CD1c-positive myeloid dendritic cell (primary cell): ENCODE data around the gene SMC5.
"Not testable (repeated sequence)": the region's sequence is repeated elsewhere in the genome, so short reads cannot be mapped to it uniquely, and the experiment has no call there.

Experiments used
- DNase-seq: peaks from one replicate; pipeline ENCODE4 v3.0.0-alpha.2; 2016; ENCODE audit errors: extremely low spot score

The SMC5 gene

GRCh38 chr9:70363760-70364159 lies 105.0 kb downstream of the SMC5 start:
- DNase-seq, result no peak

- no peak for DNase-seq
Observed at GRCh38 chr9:70367305-70367930, 108.6 kb downstream of the SMC5 start.

- DNase-seq, result no peak
Observed at GRCh38 chr9:70374962-70375618, 116.3 kb downstream of the SMC5 start.

- no peak for DNase-seq
Observed at GRCh38 chr9:70382046-70382708, 123.4 kb downstream of the SMC5 start.

DNA sequence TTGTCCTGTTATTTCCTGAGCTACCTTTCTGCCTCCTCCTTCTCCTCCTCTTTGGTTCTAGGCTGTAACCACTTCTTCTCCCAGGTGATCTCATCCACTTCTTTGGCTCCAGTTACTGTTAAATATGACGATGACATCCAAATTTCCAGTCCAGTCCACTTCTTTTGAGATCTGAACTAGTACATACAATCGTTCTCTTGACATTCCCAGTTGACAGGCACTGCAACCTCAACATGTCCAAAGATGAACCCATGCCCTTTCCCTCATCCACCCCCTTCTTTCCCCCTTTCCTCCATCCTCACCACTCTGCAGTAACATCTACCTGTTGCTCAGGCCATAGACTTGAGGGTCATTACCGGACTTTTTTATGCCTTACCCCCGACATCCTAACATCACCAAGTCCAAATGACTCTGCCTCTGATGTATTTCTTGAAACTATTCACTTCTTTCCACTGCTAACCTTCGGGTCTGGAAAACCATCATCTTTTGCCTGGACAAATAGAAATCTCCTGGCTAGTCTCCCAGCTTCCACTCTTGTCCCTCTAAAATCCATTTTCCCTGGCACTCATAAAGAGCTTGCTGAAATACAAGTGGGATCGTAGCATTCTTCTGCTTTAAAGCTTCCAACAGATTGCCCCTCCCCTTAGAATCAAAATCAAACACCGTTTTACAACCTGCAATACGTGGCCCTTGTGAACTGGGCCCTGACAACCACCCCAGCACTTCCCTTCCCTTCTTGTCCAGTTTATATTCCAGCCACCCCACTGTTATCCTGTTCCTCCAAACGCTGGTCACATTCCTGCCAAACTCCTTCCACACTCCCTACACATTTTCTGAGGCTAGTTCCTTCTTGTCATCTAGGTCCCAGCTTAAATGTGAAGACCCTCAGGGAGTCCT lies 124.2 kb downstream of the SMC5 start:
- no peak for DNase-seq

- DNase-seq, result no peak
Observed at GRCh38 chr9:70385426-70385825, 126.6 kb downstream of the SMC5 start.

DNA sequence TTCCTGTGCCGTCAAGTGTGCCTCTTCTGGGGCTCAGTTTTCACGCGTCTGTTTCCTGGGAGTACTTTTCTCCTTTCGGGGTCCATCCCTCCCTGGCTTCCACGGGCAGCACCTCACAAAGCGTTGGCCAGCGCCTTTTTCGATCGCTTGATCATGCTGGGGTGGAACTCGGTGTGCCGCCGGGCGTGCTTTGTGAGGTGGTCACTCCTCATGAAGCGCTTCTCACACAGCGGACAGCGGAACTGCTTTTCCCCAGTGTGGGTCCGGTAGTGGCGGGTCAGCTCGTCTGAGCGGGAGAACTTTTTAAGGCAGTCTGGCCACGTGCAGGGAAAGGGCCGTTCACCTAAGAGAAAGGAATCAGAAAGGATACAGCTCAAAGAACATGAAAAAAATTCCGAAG lies 128.9 kb downstream of the SMC5 start:
- DNase-seq, result no peak

- DNase-seq, result no peak
Observed at GRCh38 chr9:70389188-70389587, 130.4 kb downstream of the SMC5 start.

GRCh38 chr9:70389621-70390266 lies 131.0 kb downstream of the SMC5 start:
- no peak for DNase-seq

DNA sequence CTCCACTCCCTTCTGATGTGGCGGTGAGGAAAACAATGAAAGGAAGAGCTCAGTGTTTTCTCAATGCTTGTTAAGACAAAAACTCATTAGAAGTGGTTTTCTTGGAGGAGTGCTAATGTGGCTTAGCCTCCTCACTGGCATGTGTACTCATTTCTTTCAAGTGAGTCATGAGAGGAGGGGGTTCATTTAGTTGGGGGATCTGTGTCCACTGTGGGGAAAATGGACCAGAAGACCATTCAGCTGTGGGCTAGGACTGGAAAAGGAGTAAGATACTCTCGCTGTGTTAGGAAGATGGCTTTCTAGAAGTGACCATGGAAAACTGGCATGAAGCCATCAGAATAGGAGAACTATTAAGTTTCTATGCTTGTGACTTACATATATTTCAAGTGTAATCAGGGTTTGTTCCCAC lies 132.2 kb downstream of the SMC5 start:
- DNase-seq, result peak; percentile 39

DNA sequence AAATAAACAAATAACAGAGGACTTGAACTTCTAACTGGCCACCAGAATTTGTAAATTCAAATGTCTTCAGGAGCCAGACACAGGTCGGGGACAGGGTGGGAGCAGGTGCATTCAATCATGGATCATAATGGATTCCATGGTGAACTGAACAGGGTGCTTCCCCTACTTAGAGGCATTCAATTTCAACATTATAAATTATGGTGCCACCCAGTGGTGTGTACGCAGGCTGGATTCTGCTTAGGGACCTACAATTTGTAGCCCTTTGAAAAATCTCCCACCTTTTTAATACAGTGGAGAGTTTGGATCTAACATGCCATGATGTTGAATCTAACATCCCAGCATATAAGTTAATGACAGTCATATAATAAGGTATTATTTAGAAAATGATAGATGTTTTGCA lies 133.4 kb downstream of the SMC5 start:
- peak; percentile 23 for DNase-seq

DNA sequence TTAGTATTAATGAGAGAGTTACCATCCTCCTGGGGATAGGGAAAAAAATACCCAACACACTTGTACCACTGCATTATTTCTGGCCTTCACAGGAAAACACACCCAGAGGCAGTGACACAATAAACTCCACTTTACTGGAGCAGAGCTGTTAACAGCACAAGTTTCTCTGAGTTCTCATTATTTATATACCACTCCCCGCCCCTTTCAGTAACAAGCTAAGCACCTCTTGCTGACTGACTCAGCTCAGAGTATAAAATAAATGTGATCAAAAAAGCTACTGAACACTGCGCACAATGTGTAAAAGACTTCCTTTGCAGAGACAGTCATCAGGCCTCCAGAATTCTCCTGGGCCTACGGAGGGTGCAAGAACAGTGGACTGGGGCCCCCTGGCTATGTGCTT lies 134.1 kb downstream of the SMC5 start:
- no peak for DNase-seq

- no peak for DNase-seq
Observed at GRCh38 chr9:70395652-70396051, 136.9 kb downstream of the SMC5 start.

DNA sequence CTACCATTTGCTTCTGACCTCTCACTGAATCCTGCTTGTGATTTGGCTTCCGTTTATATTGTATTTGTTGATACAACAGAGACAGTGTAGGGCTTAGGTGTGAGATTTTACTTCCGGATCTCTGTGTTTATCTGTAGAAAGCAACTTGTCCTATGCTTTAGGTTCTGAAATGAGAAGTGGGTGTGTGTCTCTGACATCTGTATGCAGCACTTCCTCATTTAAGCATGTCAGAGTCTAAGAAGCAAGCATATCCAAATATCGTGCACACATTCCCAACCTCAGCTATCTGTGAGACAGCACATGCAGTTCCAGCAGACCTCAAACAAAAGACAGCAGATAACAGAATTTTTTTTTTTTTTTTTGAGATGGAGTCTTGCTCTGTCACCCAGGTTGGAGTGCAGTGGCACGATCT lies 139.4 kb downstream of the SMC5 start:
- peak; percentile 80 for DNase-seq

GRCh38 chr9:70399141-70399540 lies 140.4 kb downstream of the SMC5 start:
- DNase-seq, result no peak

- no peak for DNase-seq
Observed at GRCh38 chr9:70400107-70400892, 141.5 kb downstream of the SMC5 start.

- not testable (repeated sequence) for DNase-seq
Observed at GRCh38 chr9:70401241-70401640, 142.5 kb downstream of the SMC5 start.

DNA sequence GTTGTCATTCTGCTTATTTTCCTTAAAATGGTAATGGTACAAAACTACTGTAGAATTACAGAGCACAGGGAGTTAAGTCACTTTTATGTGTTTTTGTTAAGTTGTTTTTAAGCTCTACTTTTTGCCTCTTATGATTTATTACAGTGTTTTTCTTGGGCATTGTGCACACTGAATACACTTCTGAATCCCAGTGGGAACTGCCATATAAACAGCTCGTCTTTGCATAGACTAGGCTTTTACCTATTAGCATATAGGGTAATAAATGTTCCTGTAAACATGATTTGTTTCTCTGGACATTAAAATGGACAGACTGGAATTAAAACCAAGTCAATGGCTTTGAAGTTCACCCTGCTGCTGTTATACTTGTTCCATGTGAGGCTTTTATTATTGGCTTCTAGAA lies 143.4 kb downstream of the SMC5 start:
- no peak for DNase-seq

DNA sequence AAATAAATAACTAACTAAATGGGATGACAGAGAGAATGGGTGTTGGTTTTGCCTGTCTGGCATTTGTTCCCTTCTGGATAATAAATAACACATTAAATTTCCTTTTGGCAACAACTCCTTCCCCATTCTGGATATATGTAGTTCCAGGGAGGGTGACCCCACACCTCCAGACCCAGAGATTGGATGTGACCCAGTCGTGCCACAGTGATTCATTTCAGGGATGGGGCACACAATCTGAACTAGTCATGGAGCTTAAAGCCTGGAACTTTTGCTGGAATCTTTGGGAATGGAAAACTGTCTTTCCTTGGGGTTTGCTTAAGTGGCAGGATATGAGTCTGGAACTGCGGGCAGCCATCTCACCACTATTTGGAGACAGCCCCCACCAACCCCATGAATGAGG lies 144.4 kb downstream of the SMC5 start:
- no peak for DNase-seq

DNA sequence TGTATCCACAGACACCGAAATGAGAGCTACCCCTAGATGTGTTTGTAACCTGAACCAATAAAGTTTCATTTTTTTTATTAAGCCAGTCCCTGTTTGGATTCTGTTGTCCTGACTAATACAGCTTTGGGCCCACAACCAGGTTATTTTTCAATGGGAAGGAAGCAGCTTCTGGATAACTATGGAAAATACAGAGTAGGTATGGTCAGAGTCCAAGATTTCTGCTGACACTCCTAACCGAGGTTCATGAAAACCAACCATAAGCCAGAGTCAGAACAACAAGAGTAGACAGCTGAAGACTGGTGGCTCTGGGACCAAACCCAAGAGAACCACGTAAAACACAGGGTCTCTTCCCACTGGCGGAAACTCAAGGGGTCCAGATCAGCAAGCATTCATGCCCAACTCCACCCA lies 144.8 kb downstream of the SMC5 start:
- no peak for DNase-seq

GRCh38 chr9:70404261-70404660 lies 145.5 kb downstream of the SMC5 start:
- no peak for DNase-seq
